HCT116 (cell line): Measurements from ENCODE around the gene CBX5. TPM values are rescaled to one million over a fixed set of nuclear protein-coding genes. Genes with fewer than 3 reads are reported as not detected.

Experiments used
- ATAC-seq: fragments of 200-7000 bp; cut with Tn5 transposase; 2 replicates; pipeline ENCODE4 v1.9.1; 2020; ENCODE audit warnings: mild to moderate bottlenecking, moderate library complexity
- BruUV-seq: library from RNA; stranded (reverse); fragments of 400-500 nt; replicated peaks from 2 replicates; lab custom pipeline; 2021; lab: Mats Ljungman, UMichigan
- CTCF ChIA-PET: fragments of 300-600 bp; sonication (Branson Sonifier 250); formaldehyde crosslinking; loops from one replicate; lab custom pipeline; 2021; ENCODE audit warnings: antibody characterized with exemption; lab: Charles Lee
- POLR2A ChIA-PET: fragments of 300-600, 350-600 bp; sonication (Branson Sonifier 250); formaldehyde crosslinking; loops from one replicate; lab custom pipeline; 2021; ENCODE audit warnings: antibody characterized with exemption; lab: Charles Lee
- RAD21 ChIA-PET, 2 experiments: fragments of 300-600 bp; sonication (Branson Sonifier 250); formaldehyde crosslinking; loops; one replicate each; lab custom pipeline; 2023; ENCODE audit warnings: low total read pairs in 2 of 2; ENCODE audit not compliant: uncharacterized antibody in 2 of 2, unreplicated experiment in 2 of 2, low non-redundant PET in 1 of 2; lab: Charles Lee
- DNase-seq: peaks from one replicate; pipeline ENCODE4 v3.0.0-alpha.2; 2010; ENCODE audit warnings: low read depth, low spot score
- H2AFZ ChIP-seq: fragments of 200-600 bp; shearing (Covaris generic), sonication (generic); 2 replicates; pipeline ENCODE4 v1.6.1; 2017; ENCODE audit warnings: low read depth, mixed run types, mixed read lengths, antibody characterized with exemption, low read length; ENCODE audit not compliant: poor library complexity, severe bottlenecking
- H3K27ac ChIP-seq: 2 replicates; pipeline ENCODE4 v1.5.1; 2012; ENCODE audit warnings: low read depth, low read length
- H3K27me3 ChIP-seq: fragments of 200-600 bp; sonication (generic); 2 replicates; pipeline ENCODE4 v1.6.1; 2016; ENCODE audit warnings: mixed run types, low read length, mixed read lengths; ENCODE audit not compliant: insufficient read depth
- H3K36me3 ChIP-seq, 2 experiments: fragments of 200-500 bp in 1 of 2; fragments of 200-600 bp in 1 of 2; sonication (Bioruptor generic) in 1 of 2; sonication (generic) in 1 of 2; 2 replicates each; pipeline versions ENCODE4 v1.5.1 to v1.6.1; 2014 to 2016; ENCODE audit warnings: low read length in 2 of 2, inconsistent platforms in 1 of 2, mixed read lengths in 1 of 2, mixed run types in 1 of 2; ENCODE audit not compliant: insufficient read depth in 2 of 2, control insufficient read depth in 1 of 2
- H3K4me1 ChIP-seq, 2 experiments: fragments of 200-600 bp in 1 of 2; sonication (generic) in 1 of 2; 2 replicates each; pipeline versions ENCODE4 v1.5.1 to v1.6.1; 2012 to 2017; ENCODE audit warnings: low read length in 2 of 2, inconsistent platforms in 1 of 2, mild to moderate bottlenecking in 1 of 2, mixed read lengths in 1 of 2, mixed run types in 1 of 2, moderate library complexity in 1 of 2; ENCODE audit not compliant: insufficient read depth in 2 of 2, control insufficient read depth in 1 of 2
- H3K4me2 ChIP-seq: fragments of 200-600 bp; sonication (generic); 2 replicates; pipeline ENCODE4 v1.6.1; 2017; ENCODE audit warnings: mixed run types, low read length, mixed read lengths
- H3K4me3 ChIP-seq, 2 experiments: fragments of 200-600 bp in 1 of 2; sonication (generic) in 1 of 2; replicated peaks in 1 of 2; 2 replicates each; pipeline ENCODE4 v1.5.1; 2011 to 2016; ENCODE audit warnings: low read length in 2 of 2, control low read depth in 1 of 2, low read depth in 1 of 2, mild to moderate bottlenecking in 1 of 2, mixed read lengths in 1 of 2, mixed run types in 1 of 2
- H3K79me2 ChIP-seq: fragments of 200-600 bp; sonication (generic); 2 replicates; pipeline ENCODE4 v1.6.1; 2017; ENCODE audit warnings: mild to moderate bottlenecking, mixed run types, low read length, moderate library complexity, mixed read lengths; ENCODE audit not compliant: insufficient read depth
- H3K9ac ChIP-seq: fragments of 200-600 bp; sonication (generic); 2 replicates; pipeline ENCODE4 v1.6.1; 2016; ENCODE audit warnings: low read length, mixed read lengths
- H3K9me2 ChIP-seq: fragments of 200-600 bp; sonication (generic), shearing (Covaris generic); 2 replicates; pipeline ENCODE4 v1.6.1; 2017; ENCODE audit warnings: mixed run types, mild to moderate bottlenecking, moderate library complexity; ENCODE audit not compliant: insufficient read depth
- H3K9me3 ChIP-seq, 2 experiments: fragments of 200-500 bp in 1 of 2; fragments of 200-600 bp in 1 of 2; sonication (Bioruptor generic) in 1 of 2; sonication (generic) in 1 of 2; 2 replicates each; pipeline ENCODE4 v1.6.1; 2014 to 2017; ENCODE audit warnings: low read length in 2 of 2, mixed read lengths in 2 of 2, inconsistent platforms in 1 of 2, low read depth in 1 of 2, mild to moderate bottlenecking in 1 of 2, mixed run types in 1 of 2, moderate library complexity in 1 of 2; ENCODE audit not compliant: control insufficient read depth in 1 of 2, insufficient read depth in 1 of 2
- H4K20me1 ChIP-seq: fragments of 200-600 bp; sonication (generic), shearing (Covaris generic); 2 replicates; pipeline ENCODE4 v1.6.1; 2017; ENCODE audit warnings: mixed run types, mild to moderate bottlenecking, moderate library complexity; ENCODE audit not compliant: insufficient read depth
- ATF3 ChIP-seq: IDR thresholded peaks from 2 replicates; pipeline ENCODE4 v1.6.1; 2012
- CBX3 ChIP-seq: IDR thresholded peaks from 2 replicates; pipeline ENCODE4 v1.6.1; 2012; ENCODE audit warnings: low read depth
- CEBPB ChIP-seq: IDR thresholded peaks from 2 replicates; pipeline ENCODE4 v1.6.1; 2012; ENCODE audit warnings: low read depth
- CTCF ChIP-seq, 3 experiments: fragments of 200-600 bp in 1 of 3; sonication (generic) in 1 of 3; IDR thresholded peaks in 2 of 3; conservative IDR thresholded peaks in 1 of 3; 2 replicates each; pipeline ENCODE4 v1.5.1; 2012 to 2017; ENCODE audit warnings: low read depth in 2 of 3, low read length in 2 of 3, antibody characterized with exemption in 1 of 3, borderline replicate concordance in 1 of 3, control low read depth in 1 of 3, mild to moderate bottlenecking in 1 of 3, mixed read lengths in 1 of 3, mixed run types in 1 of 3, moderate library complexity in 1 of 3; ENCODE audit not compliant: insufficient read depth in 1 of 3
- EGR1 ChIP-seq: IDR thresholded peaks from 2 replicates; pipeline ENCODE4 v1.6.1; 2012; ENCODE audit warnings: low read depth
- EZH2 ChIP-seq: fragments of 200-600 bp; sonication (generic); IDR thresholded peaks from 2 replicates; pipeline ENCODE4 v1.6.1; 2017; ENCODE audit warnings: antibody characterized with exemption, mixed run types
- EZH2phosphoT487 ChIP-seq: fragments of 200-600 bp; IDR thresholded peaks from 2 replicates; pipeline ENCODE4 v1.6.1; 2018; ENCODE audit warnings: antibody characterized with exemption, borderline replicate concordance
- FOSL1 ChIP-seq: IDR thresholded peaks from 2 replicates; pipeline ENCODE4 v1.6.1; 2012; ENCODE audit warnings: low read depth
- JUND ChIP-seq: IDR thresholded peaks from 2 replicates; pipeline ENCODE4 v1.6.1; 2012
- MAX ChIP-seq: IDR thresholded peaks from 2 replicates; pipeline ENCODE4 v1.6.1; 2012
- POLR2A ChIP-seq: IDR thresholded peaks from 2 replicates; pipeline ENCODE4 v1.7.0; 2011; ENCODE audit warnings: borderline replicate concordance; ENCODE audit not compliant: insufficient read depth, insufficient read length; ENCODE audit errors: extremely low read depth
- POLR2AphosphoS5 ChIP-seq: IDR thresholded peaks from 2 replicates; pipeline ENCODE4 v1.6.1; 2011; ENCODE audit warnings: mild to moderate bottlenecking, low read depth, low read length, moderate library complexity
- RAD21 ChIP-seq: IDR thresholded peaks from 2 replicates; pipeline ENCODE4 v1.6.1; 2012; ENCODE audit warnings: low read depth, mild to moderate bottlenecking
- SIN3A ChIP-seq: IDR thresholded peaks from 2 replicates; pipeline ENCODE4 v1.6.1; 2012; ENCODE audit warnings: low read depth
- SP1 ChIP-seq: IDR thresholded peaks from 2 replicates; pipeline ENCODE4 v1.6.1; 2012; ENCODE audit warnings: low read depth
- SRF ChIP-seq: IDR thresholded peaks from 2 replicates; pipeline ENCODE4 v1.6.1; 2012; ENCODE audit warnings: low read depth
- TCF7L2 ChIP-seq: IDR thresholded peaks from 2 replicates; pipeline ENCODE4 v1.7.0; 2011; ENCODE audit warnings: borderline replicate concordance, inconsistent platforms; ENCODE audit not compliant: insufficient read depth, insufficient read length; ENCODE audit errors: extremely low read depth
- YY1 ChIP-seq: IDR thresholded peaks from 2 replicates; pipeline ENCODE4 v1.6.1; 2011; ENCODE audit warnings: low read length, low read depth, moderate library complexity, mild to moderate bottlenecking; ENCODE audit not compliant: insufficient replicate concordance; ENCODE audit errors: extremely low read depth
- ZBTB33 ChIP-seq: IDR thresholded peaks from 2 replicates; pipeline ENCODE4 v1.6.1; 2011; ENCODE audit warnings: mild to moderate bottlenecking, low read length, moderate library complexity; ENCODE audit not compliant: insufficient replicate concordance; ENCODE audit errors: extremely low read depth
- ZFX ChIP-seq: fragments of 450-650 bp; IDR thresholded peaks from 2 replicates; pipeline ENCODE4 v1.6.1; 2017
- ZNF274 ChIP-seq: fragments of 200-500 bp; sonication (Bioruptor generic); IDR thresholded peaks from 2 replicates; pipeline ENCODE4 v1.6.1; 2014; ENCODE audit warnings: mild to moderate bottlenecking, low read depth, low read length, inconsistent platforms
- intact Hi-C: fragments of 100-400 bp; cut with micrococcal nuclease; formaldehyde crosslinking; loops from 2 replicates; pipeline ENCODE4 v1.10.0; 2022
- total RNA-seq: library from RNA; stranded (reverse); gene quantifications from one replicate; pipeline ENCODE4 v1.2.1, GENCODE V29; 2021; ENCODE audit not compliant: unreplicated experiment

The CBX5 gene
- total RNA-seq, 1 experiment from 2014 or later, result 72.3 TPM

- peaks cover 7 to 27% of the 10 kb centered on the region in 2 experiments; a peak in 3 of 4 replicates for H3K4me1 ChIP-seq
- H4K20me1 ChIP-seq, result no peaks in the 10 kb centered on the region
- no peaks in the 10 kb centered on the region for H3K79me2 ChIP-seq
- no TSS peak for BruUV-seq
- POLR2A ChIA-PET, result interaction anchor here (0.9 to 1.3 kb wide), 2 partner anchors 10 to 51 kb away, joined by 4 to 8 read pairs; partner anchors contain the start of genes CBX5 and HNRNPA1
- RAD21 ChIA-PET, result interaction anchor here in 1 of 2 experiments (0.5 kb wide), 1 partner anchor 131 kb away, joined by 3 read pairs; no protein-coding TSS in a partner anchor
- intact Hi-C loops, result no loop called here
- DNase-seq, result peak; percentile 60
- H3K9me3 ChIP-seq, result no peaks in the 10 kb centered on the region
- CTCF ChIA-PET, result interaction anchor here (0.8 to 1.3 kb wide), 5 partner anchors 9 to 96 kb away, joined by 4 to 6 read pairs (median 5); partner anchors contain the start of gene COPZ1
- H3K9ac ChIP-seq, result peak overlapping the region; percentile 42; the same call in 1 of the 2 replicates
- peak; percentile 87 for ATAC-seq
- H3K4me2 ChIP-seq, result peak overlapping the region; percentile 76
- H3K27ac ChIP-seq, result peak overlapping the region; percentile 4; the same call in 1 of the 2 replicates
- no peaks in the 10 kb centered on the region for H3K27me3 ChIP-seq
- peak overlapping the region in 1 of 2 experiments; percentile 30; a peak in 2 of 4 replicates for H3K4me3 ChIP-seq
- no peak overlapping the region for H2AFZ ChIP-seq
- no peaks in the 10 kb centered on the region for H3K9me2 ChIP-seq
- no peaks in the 10 kb centered on the region for H3K36me3 ChIP-seq
- TF ChIP-seq TCF7L2 (no peak), JUND (peak; percentile 83), EZH2phosphoT487 (no peak), SIN3A (no peak), MAX (no peak; the same call in 1 of the 2 replicates), YY1 (no peak), EZH2 (no peak), POLR2A (no peak), ATF3 (no peak), FOSL1 (peak; percentile 91), CEBPB (0 out of 2 replicates have a peak, but pooled peaks have one; percentile 24), SRF (no peak), CBX3 (no peak), RAD21 (no peak), CTCF (IDR thresholded peaks at IDR 0.05 in 2 of 3, conservative IDR thresholded peaks at IDR 0.05 in 1 of 3; ENCODE audit: borderline replicate concordance in 1 of 3, insufficient read depth in 1 of 3, low read depth in 2 of 3, low read length in 2 of 3) (no peak), ZNF274 (no peak), ZBTB33 (no peak), ZFX (no peak), SP1 (peak; percentile 57; the same call in 1 of the 2 replicates), EGR1 (peak; percentile 79), POLR2AphosphoS5 (peak; percentile 25; the same call in 1 of the 2 replicates)
Observed at GRCh38 chr12:54229624-54230212, 50.2 kb downstream of the CBX5 start.
